ENCODE data around the gene PHF3.
A peak's percentile ranks its signal among the peaks of the same experiment; 100 is the strongest.

PHF3 gene, protein sequence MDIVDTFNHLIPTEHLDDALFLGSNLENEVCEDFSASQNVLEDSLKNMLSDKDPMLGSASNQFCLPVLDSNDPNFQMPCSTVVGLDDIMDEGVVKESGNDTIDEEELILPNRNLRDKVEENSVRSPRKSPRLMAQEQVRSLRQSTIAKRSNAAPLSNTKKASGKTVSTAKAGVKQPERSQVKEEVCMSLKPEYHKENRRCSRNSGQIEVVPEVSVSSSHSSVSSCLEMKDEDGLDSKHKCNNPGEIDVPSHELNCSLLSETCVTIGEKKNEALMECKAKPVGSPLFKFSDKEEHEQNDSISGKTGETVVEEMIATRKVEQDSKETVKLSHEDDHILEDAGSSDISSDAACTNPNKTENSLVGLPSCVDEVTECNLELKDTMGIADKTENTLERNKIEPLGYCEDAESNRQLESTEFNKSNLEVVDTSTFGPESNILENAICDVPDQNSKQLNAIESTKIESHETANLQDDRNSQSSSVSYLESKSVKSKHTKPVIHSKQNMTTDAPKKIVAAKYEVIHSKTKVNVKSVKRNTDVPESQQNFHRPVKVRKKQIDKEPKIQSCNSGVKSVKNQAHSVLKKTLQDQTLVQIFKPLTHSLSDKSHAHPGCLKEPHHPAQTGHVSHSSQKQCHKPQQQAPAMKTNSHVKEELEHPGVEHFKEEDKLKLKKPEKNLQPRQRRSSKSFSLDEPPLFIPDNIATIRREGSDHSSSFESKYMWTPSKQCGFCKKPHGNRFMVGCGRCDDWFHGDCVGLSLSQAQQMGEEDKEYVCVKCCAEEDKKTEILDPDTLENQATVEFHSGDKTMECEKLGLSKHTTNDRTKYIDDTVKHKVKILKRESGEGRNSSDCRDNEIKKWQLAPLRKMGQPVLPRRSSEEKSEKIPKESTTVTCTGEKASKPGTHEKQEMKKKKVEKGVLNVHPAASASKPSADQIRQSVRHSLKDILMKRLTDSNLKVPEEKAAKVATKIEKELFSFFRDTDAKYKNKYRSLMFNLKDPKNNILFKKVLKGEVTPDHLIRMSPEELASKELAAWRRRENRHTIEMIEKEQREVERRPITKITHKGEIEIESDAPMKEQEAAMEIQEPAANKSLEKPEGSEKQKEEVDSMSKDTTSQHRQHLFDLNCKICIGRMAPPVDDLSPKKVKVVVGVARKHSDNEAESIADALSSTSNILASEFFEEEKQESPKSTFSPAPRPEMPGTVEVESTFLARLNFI (N-terminal part only)

DNA sequence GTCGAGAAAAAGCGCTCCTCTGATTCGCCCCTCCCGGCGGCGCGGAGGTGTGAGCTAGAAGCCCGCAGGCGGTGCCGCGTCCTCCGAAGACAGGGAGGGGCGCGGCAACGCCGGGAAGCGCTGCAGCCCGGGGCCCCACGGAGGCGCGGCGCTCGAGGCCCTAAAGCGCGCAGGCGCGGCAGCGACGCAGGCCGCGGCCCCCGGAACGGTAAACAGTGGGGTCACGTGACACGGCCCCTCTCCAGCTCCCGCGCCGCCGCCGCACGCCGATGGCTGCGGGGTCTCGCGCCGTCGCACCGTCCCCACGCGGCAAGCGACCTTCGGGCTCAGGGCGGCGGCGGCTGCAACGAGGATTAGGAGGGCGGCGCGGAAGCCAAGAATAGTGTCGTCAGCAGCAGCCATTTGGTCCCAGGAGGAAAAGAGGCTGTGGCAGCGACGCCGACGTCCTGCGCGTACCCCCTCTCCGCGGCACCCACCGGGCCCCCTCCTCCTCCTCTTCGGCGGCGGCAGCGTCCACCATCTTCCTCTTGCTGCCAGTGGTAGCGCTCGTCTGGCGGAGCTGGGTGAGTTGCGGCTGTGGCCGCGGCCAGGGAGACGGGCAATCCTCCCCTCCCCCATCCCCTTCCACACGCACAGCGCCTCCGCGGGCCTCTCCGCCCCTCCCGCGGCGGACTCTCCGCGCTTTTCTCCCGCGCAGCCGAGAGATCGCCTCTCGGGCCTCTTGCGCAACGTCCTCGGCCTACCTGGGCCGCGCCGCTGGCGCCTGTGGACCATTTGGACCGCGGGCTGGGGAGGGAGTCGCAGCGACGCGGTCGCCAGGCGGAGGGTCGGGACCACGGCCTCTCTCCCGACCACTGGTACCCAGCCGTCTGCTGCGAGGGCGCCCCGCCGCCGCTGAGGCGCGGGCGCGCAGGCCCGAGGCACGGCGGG is at the start of gene PHF3:
Gene PHF3 (plus strand): TSS at position 215 of the 930 bp plus-strand sequence. CDS start 10,750 bp downstream, outside the sequence.
- peak; percentile 80 to 84 for DNase-seq (ENCODE audit: low read depth in 2 of 2)

DNA sequence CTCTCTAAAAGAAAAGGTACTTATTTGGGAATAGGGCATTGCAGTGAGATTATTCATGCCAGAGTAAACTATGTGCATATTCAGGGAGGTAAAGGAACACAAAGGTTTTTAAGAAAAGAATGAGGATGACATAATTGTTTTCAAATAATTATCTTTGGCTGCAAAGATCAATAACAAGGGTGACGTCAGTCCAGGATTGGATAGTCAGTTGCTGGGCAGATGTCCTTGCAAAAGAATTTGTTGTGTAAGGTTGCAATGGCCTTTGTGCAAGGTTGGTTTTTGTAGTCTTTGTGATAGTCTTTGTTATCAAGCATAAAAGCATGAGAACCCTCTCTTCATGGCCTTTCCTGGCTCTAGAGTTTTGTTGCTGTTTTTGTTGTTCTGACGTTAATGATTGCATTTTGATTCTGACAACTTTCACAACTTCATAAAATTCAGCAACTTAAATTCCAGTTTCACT is 45.6 kb upstream of the PHF3 start:
- DNase-seq (ENCODE audit: low read depth in 2 of 2) = no peak

DNA sequence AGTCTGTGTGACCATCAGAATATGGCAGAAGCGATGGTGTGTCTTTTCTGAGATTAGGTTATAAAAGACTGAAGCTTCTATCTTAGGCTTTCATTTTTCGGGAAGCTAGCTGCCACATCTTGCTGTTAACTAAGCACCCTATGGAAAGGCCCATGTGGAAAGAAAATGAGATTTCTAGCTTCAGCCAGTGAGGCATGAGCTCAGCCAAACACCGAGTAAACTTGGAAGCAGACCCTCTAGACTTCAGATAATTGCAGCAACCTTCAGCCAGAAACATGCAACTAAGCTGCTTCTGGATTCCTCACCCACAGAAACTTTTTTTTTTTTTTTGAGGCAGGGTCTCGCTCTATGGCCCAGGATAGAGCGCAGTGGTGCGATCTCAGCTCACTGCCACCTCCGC is 42.7 kb upstream of the PHF3 start:
- DNase-seq (ENCODE audit: low read depth in 2 of 2) = no peak

DNA sequence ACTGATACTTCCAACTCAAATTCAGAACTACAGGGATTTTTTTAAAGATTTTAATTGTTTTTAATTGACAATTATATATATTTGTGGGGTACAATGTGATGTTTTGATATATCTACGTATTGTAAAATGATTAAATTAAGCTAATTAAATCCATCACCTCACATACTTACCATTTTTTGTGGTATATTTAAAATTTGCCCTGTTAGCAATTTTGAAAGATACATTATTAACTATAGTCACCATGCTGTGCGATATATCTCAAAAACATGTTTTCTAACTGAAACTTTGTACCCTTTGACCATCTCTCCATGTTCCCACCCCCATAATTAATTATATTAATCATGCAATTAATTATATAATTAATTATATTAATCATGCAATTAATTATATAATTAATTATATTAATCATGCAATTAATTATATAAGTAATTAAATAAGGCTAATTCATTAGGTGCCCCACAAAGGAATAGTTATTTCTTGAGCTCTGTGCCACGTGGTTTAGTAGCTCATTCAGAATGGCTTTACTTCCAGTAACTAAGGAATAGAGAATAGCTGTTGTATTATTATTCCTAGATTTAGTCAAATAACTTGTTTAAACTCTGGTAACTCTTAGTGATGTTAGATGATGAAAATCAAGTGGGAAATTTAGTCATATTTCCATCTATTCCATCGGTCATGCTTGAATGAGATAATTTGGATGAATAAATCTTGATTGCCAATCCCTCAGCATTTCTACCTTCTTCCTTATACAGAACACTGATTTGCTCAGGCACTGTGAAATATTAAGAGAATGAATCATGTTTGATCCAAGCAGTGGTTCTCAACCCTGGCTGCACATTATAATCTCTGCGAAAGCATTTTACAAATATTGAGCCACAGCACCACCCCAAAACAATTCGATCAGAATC is 38.2 kb upstream of the PHF3 start:
- DNase-seq (ENCODE audit: low read depth in 2 of 2) = peak in 1 of 2 experiments; percentile 2

GRCh38 chr6:63598049-63599036 is 37.3 kb upstream of the PHF3 start:
- DNase-seq (ENCODE audit: low read depth in 2 of 2) = peak; percentile 21 to 23

DNA sequence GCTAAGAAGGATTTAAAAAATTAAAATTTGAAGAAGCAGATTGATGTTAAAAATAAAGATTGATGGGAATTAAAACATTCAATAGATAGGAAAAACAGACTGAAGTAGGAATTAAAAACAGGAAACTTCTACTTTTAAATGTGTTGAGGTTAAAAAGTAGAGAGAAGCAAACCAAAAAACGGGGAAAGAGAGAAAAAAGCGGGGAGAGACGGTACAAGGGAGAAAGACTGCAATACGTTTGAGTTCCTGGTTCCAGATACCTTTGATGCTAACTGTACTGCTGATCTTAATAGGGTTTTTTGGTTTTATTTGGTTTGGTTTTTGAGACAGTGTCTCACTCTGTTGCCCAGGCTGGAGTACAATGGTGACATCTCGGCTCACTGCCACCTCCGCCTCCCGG is 36.4 kb upstream of the PHF3 start:
- no peak for DNase-seq (ENCODE audit: low read depth in 2 of 2)

DNA sequence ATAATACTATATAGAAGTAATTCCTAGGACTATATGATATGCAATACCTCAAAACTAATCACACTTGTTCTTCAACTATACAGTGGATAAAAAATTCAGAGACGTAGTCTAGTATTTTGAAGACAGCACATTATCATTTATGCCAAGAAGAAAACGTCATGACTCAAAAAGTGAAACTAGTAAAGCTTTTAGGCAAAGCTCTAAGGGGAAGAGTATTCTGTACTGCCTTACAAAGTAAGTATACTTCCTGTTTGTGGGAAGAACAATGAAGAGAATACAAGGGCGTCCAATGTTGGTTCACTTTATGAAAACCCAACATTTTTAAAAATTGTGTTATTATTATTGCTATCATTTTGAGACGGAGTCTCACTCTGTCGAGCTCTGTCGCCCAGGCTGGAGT is 35.5 kb upstream of the PHF3 start:
- DNase-seq (ENCODE audit: low read depth in 2 of 2) = no peak

- DNase-seq (ENCODE audit: low read depth in 2 of 2) = no peak
These were observed 26.4 kb upstream of the PHF3 start for GRCh38 chr6:63609231-63609630.

- DNase-seq (ENCODE audit: low read depth in 2 of 2) = no peak
These were observed 24.7 kb upstream of the PHF3 start for GRCh38 chr6:63610944-63611343.

DNA sequence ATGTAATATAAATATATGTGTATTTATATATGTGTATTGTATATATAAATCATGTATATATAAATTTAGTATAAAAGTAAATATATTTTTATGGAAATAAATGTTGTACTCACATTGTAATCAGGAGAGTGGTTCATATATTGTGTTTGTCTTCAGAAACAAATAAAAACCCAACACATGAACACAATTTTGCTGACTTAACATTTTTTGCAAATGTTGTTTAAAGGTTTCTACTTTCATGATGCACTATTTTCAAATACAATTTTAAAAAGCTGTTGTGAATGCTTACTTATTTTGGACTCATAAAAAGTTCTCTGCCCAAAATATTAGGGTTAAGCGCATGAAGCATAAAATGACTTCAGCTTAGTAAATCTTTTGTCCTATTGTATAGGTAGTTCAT is 24.0 kb upstream of the PHF3 start:
- DNase-seq (ENCODE audit: low read depth in 2 of 2) = no peak

GRCh38 chr6:63615590-63615989 is 20.0 kb upstream of the PHF3 start:
- DNase-seq (ENCODE audit: low read depth in 2 of 2) = no peak

DNA sequence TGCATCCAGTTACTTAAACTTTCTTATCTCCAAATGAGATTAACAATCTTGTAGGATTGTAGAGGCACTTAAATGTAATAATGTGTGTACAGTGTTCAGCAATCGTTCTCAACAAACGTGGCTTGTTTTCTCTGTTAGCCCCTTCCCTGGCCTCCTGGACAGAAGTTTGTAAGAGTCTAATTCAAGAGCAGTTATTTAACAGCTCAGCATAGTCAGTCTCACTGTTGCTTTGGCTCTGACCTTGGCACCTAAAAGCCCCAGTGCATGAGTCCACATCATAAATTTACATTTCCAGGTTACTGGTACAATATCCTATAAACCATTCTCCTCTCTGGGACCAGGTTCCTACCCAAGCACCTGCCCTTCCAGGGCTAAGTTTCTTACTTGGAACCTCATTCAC is 11.5 kb upstream of the PHF3 start:
- no peak for DNase-seq (ENCODE audit: low read depth in 2 of 2)

GRCh38 chr6:63630466-63630865 is 5.1 kb upstream of the PHF3 start:
- no peak for DNase-seq (ENCODE audit: low read depth in 2 of 2)

GRCh38 chr6:63634630-63635029 is 972 bp upstream of the PHF3 start:
- no peak for DNase-seq (ENCODE audit: low read depth in 2 of 2)

GRCh38 chr6:63635215-63635587 is 401 bp upstream of the PHF3 start:
- no peak for DNase-seq (ENCODE audit: low read depth in 2 of 2)

GRCh38 chr6:63636518-63637021 is 968 bp downstream of the PHF3 start:
- DNase-seq (ENCODE audit: low read depth in 2 of 2) = no peak

- DNase-seq (ENCODE audit: low read depth in 2 of 2) = no peak
These were observed 2.4 kb downstream of the PHF3 start for GRCh38 chr6:63637865-63638445.

- peak in 1 of 2 experiments; percentile 33 for DNase-seq (ENCODE audit: low read depth in 2 of 2)
These were observed 4.5 kb downstream of the PHF3 start for GRCh38 chr6:63640062-63640461.

Measured in fibroblast of skin of left quadriceps (primary cell).